Right lung (tissue), 5 donors: ENCODE data around the gene TRA2A. TPM values are rescaled to one million over a fixed set of nuclear protein-coding genes. Genes with fewer than 3 reads are reported as not detected.

Experiments
- DNase-seq, 2 donors: peaks; one replicate each; pipeline ENCODE4 v3.0.0-alpha.2; 2013
- polyA plus RNA-seq, 5 donors: library from polyadenylated mRNA; unstranded; fragments of 120-200 nt; gene quantifications; one replicate each; pipeline versions ENCODE4 v1.2.1 to v1.2.3, GENCODE V29; 2013; ENCODE audit warnings: inconsistent platforms in 1 of 5, low replicate concordance in 1 of 5; ENCODE audit not compliant: insufficient read length in 5 of 5, insufficient read depth in 1 of 5

TRA2A gene
- polyA plus RNA-seq, 5 donors = 221 to 309 (median 294) TPM

GRCh38 chr7:23472046-23472445 is 59.7 kb downstream of the TRA2A start:
- no peak for DNase-seq

- peak; percentile 86 to 90 for DNase-seq
These were observed 60.5 kb downstream of the TRA2A start for GRCh38 chr7:23471106-23471859.

GRCh38 chr7:23470330-23471105 is 61.3 kb downstream of the TRA2A start, which contains the start of gene IGF2BP3:
Gene IGF2BP3 (minus strand): TSS chr7:23470491. CDS start chr7:23470110, 381 bp downstream.
- DNase-seq = peak; percentile 93 to 96

- no peak for DNase-seq
These were observed 61.9 kb downstream of the TRA2A start for GRCh38 chr7:23469961-23470250.

- DNase-seq = peak; percentile 40 to 56
These were observed 62.4 kb downstream of the TRA2A start for GRCh38 chr7:23469150-23469960.

GRCh38 chr7:23468526-23469149 is 63.1 kb downstream of the TRA2A start:
- peak; percentile 40 to 52 for DNase-seq

- DNase-seq = peak; percentile 66
These were observed 63.8 kb downstream of the TRA2A start for GRCh38 chr7:23467806-23468525.

- peak in 1 of 2 donors; percentile 18 for DNase-seq
These were observed 64.4 kb downstream of the TRA2A start for GRCh38 chr7:23467291-23467805.

- DNase-seq = peak in 1 of 2 donors; percentile 36
These were observed 68.9 kb downstream of the TRA2A start for GRCh38 chr7:23462846-23463245.

GRCh38 chr7:23458044-23458443 is 73.7 kb downstream of the TRA2A start:
- DNase-seq = no peak

- no peak for DNase-seq
These were observed 75.7 kb downstream of the TRA2A start for GRCh38 chr7:23456093-23456492.

- no peak for DNase-seq
These were observed 76.8 kb downstream of the TRA2A start for GRCh38 chr7:23454881-23455526.

Other genes starting within 250 kb of the TRA2A start
- gene MALSU1, start 232.6 kb downstream of the TRA2A start, polyA plus RNA-seq = 10 to 100 TPM; 47.3 to 58.0 (median 52.1) TPM
- gene IGF2BP3, start 61.5 kb downstream of the TRA2A start, polyA plus RNA-seq = 10 to 100 TPM; 42.1 to 69.8 (median 56.3) TPM
- gene CCDC126, start 65.4 kb upstream of the TRA2A start, polyA plus RNA-seq = 10 to 100 TPM; 10.3 to 13.4 (median 10.7) TPM
- 10 to 100 TPM; 13.5 to 20.4 (median 17.2) TPM for gene FAM221A, start 148.2 kb upstream of the TRA2A start, polyA plus RNA-seq
- 1 to 10 TPM in 3 of 5 donors, under 1 TPM in 2; 0.86 to 1.6 (median 1.2) TPM for gene STK31, start 178.2 kb upstream of the TRA2A start, polyA plus RNA-seq